ENCODE data around the gene FBXO4.

DNA sequence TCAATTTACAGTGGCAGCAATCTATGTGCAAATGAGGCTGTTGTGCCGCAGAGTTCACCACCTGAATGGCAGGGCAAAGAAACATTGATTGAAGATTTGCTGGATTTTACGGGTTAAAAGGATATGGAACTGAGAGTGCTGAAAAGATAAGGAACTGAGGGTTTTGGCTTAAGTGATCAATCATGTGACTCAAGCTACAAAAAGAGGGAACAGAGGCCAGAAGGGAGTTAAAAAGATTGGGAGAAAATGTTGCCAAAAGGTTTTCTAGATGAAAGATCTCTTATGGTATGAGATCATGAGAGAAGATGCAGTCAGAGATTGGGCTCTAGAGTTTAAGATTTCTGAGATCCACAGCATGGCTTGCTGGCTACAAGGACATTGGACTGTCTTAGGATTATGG, 28.9 kb upstream of the FBXO4 start:
- TF ChIP-seq EZH2 (IDR thresholded peaks at IDR 0.05; ENCODE audit: insufficient read depth, poor library complexity, severe bottlenecking) (no peak), EZH2phosphoT487 (IDR thresholded peaks at IDR 0.05; ENCODE audit: insufficient read depth, low read depth) (no peak)
